Brain microvascular endothelial cell (primary cell): ENCODE measurements around the gene FXR1.

Experiments used
- DNase-seq: peaks from one replicate; pipeline ENCODE4 v3.0.0-alpha.2; 2020
- H3K27ac ChIP-seq: fragments of 250-450 bp; sonication (Bioruptor Pico); 2 replicates; pipeline ENCODE4 v1.5.1; 2020; ENCODE audit warnings: mild to moderate bottlenecking, moderate library complexity
- H3K27me3 ChIP-seq: fragments of 250-450 bp; sonication (Bioruptor Pico); replicated peaks from 2 replicates; pipeline ENCODE4 v1.5.1; 2020; ENCODE audit warnings: mild to moderate bottlenecking
- H3K36me3 ChIP-seq: fragments of 250-450 bp; sonication (Bioruptor Pico); replicated peaks from 2 replicates; pipeline ENCODE4 v1.5.1; 2020; ENCODE audit warnings: mild to moderate bottlenecking
- H3K4me3 ChIP-seq: 2 replicates; pipeline ENCODE4 v1.5.1; 2011; ENCODE audit warnings: low read depth, mild to moderate bottlenecking, control low read depth, low read length, moderate library complexity
- in situ Hi-C: cut with HindIII; loops from 2 replicates; pipeline ENCODE4 v1.10.0; 2017; ENCODE audit warnings: low sequenced_read_pairs, low pct_ligation_motif_present
- TF ChIP-seq, protein P1 (sequence below): IDR thresholded peaks from 2 replicates; pipeline ENCODE4 v1.5.1; 2011; ENCODE audit warnings: low read depth, mild to moderate bottlenecking, moderate library complexity, low read length, control low read depth, inconsistent platforms; ENCODE audit errors: missing control alignments

The FXR1 gene

DNA sequence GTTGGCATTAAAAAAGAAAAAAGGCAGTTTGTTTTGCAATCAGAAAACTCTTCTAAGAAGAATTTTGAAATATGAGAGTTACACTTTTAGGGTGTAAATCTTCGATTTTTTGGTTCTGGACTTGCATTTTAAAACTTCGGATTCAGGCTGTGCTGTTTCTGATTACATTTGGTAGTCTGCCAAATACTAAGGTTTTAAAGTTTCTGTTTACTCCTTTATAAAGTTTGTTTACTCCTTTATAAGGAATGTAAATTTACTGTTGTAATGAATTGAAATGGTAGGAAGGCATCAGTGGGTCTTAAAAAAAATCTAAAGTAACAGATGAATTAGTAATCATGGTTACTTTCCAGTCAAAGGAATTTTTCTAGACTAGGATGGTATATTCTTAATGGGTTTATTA lies 14.1 kb downstream of the FXR1 start:
- Histone ChIP-seq H3K27me3 (no peaks in the 10 kb centered on the region), H3K36me3 (no peaks in the 10 kb centered on the region), H3K4me3 (no peak overlapping the region), H3K27ac (no peak overlapping the region)
- TF ChIP-seq, protein P1, sequence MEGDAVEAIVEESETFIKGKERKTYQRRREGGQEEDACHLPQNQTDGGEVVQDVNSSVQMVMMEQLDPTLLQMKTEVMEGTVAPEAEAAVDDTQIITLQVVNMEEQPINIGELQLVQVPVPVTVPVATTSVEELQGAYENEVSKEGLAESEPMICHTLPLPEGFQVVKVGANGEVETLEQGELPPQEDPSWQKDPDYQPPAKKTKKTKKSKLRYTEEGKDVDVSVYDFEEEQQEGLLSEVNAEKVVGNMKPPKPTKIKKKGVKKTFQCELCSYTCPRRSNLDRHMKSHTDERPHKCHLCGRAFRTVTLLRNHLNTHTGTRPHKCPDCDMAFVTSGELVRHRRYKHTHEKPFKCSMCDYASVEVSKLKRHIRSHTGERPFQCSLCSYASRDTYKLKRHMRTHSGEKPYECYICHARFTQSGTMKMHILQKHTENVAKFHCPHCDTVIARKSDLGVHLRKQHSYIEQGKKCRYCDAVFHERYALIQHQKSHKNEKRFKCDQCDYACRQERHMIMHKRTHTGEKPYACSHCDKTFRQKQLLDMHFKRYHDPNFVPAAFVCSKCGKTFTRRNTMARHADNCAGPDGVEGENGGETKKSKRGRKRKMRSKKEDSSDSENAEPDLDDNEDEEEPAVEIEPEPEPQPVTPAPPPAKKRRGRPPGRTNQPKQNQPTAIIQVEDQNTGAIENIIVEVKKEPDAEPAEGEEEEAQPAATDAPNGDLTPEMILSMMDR, result no peak
- in situ Hi-C loops, result no loop called here
- DNase-seq, result no peak

DNA sequence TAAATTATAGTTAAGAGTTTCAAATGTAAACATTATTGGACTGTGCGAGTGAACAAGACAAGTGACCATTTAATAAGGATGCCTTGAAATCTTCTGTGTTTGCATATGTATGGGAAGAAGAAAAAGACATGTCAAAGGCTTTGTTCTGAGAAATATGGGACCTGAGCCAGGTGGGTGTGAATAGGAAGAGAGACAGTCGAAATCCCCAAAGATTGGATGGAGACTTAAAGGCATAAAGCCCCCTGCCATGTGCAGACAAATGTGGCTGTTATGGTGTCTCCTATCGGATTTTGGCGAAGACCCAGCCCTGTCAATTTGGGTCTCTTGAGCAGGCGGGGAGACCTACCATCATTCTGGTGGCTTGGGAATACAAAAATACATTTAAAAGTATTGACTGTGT lies 16.9 kb downstream of the FXR1 start:
- H3K36me3 ChIP-seq, result no peaks in the 10 kb centered on the region
- no peak overlapping the region for H3K4me3 ChIP-seq
- in situ Hi-C loops, result no loop called here
- no peaks in the 10 kb centered on the region for H3K27me3 ChIP-seq
- DNase-seq, result no peak
- TF ChIP-seq, protein P1, result no peak
- no peak overlapping the region for H3K27ac ChIP-seq

DNA sequence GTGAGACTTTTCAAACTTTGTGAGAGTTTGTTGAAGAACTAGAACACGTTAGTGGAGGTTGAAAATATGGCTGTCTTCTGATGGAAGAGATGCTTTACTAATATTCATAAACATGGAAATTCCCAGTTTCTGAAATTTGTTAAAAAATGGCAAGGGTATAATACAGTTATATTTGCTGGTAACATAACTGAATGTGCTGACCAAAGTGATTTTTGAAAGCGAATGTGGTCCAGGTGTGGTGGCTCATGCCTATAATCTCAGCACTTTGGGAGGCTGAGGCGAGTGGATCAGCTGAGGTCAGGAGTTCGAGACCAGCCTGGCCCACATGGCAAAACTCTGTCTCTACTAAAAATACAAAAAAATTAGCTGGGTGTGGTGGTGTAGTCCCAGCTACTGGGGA lies 18.1 kb downstream of the FXR1 start:
- in situ Hi-C loops, result no loop called here
- H3K4me3 ChIP-seq, result no peak overlapping the region
- no peak for DNase-seq

DNA sequence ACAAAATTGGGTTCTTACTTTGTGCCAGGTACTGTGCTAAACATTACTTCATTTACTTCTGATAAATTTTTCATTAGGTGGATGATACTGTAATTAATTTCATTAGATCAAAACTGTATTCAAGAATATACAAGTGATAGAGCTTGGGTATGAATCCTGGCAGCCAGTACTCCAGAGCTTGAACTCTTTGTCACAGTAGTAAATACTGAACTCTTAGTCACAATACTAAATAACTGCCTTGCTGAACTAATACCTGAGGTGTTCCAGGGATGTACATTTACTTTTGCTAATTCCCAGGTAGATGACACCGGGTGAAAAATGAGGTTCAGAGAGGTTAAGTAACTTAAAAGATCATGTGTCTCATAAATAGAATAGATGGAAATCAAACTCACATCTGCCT lies 20.3 kb downstream of the FXR1 start:
- no peak overlapping the region for H3K27ac ChIP-seq
- no peak for DNase-seq
- no peak overlapping the region for H3K4me3 ChIP-seq
- TF ChIP-seq, protein P1, result no peak
- H3K36me3 ChIP-seq, result peaks cover 5% of the 10 kb centered on the region
- H3K27me3 ChIP-seq, result no peaks in the 10 kb centered on the region
- in situ Hi-C loops, result no loop called here

More for the DNA sequence above, 18.1 kb downstream of the FXR1 start:
- H3K36me3 ChIP-seq, result no peaks in the 10 kb centered on the region
- TF ChIP-seq, protein P1, result no peak
- no peaks in the 10 kb centered on the region for H3K27me3 ChIP-seq
- H3K27ac ChIP-seq, result no peak overlapping the region

DNA sequence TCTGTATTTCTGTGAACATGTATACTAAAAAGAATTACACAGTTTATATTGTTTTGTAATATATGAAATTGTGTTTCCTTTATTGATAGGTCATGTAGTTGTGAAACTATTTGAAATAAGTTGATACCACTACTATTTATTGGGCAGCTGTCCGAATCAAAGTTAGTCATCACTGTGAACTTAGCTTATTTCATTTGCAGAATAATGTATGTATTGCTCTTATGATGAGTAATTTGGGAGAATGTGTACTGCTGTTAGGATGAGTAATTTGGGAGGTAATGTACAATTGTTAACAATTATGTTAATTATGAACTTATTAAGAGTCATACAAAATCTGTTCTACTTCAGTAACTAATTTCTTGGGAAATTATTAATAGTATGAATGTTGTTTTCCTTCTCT lies 22.2 kb downstream of the FXR1 start:
- no peak overlapping the region for H3K4me3 ChIP-seq
- in situ Hi-C loops, result no loop called here

DNA sequence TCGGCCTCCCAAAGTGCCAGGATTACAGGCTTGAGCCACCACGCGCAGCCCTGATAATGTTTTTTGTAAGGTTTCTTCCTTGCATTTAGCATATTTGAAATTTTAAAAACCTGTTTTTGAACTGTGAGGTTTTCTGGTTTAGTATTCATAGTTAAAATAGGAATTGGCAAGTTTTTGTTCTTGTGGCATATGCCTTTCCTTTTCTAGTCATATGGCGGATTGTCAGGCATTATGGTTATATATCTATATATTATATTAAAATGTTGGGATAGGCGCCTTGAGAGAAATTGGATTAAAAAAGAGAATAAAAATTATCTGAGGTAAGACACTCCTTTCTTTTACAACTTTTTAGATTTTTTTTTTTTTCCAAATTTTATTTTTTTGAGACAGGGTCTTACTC lies 28.4 kb downstream of the FXR1 start:
- Histone ChIP-seq H3K36me3 (peaks cover 8% of the 10 kb centered on the region), H3K4me3 (no peak overlapping the region), H3K27me3 (no peaks in the 10 kb centered on the region), H3K27ac (no peak overlapping the region)
- in situ Hi-C loops, result no loop called here
- DNase-seq, result no peak
- TF ChIP-seq, protein P1, result no peak

More for the DNA sequence above, 22.2 kb downstream of the FXR1 start:
- H3K27me3 ChIP-seq, result no peaks in the 10 kb centered on the region
- TF ChIP-seq, protein P1, result no peak
- H3K36me3 ChIP-seq, result peaks cover 5% of the 10 kb centered on the region
- no peak for DNase-seq
- no peak overlapping the region for H3K27ac ChIP-seq
